Fibroblast of lung (primary cell): ENCODE results near the gene SPNS3.

ENCODE experiments used
- CTCF ChIP-seq, 2 donors: IDR thresholded peaks in 1 of 2; conservative IDR thresholded peaks in 1 of 2; 1 replicate in 1 of 2; 2 replicates in 1 of 2; pipeline ENCODE4 v1.5.1; 2011 to 2012; ENCODE audit warnings: low read length in 2 of 2, control low read depth in 1 of 2, inconsistent platforms in 1 of 2, low read depth in 1 of 2, mild to moderate bottlenecking in 1 of 2
- EZH2 ChIP-seq: IDR thresholded peaks from 2 replicates; pipeline ENCODE4 v1.5.1; 2012; ENCODE audit warnings: low read length, control low read depth, mild to moderate bottlenecking; ENCODE audit errors: missing control alignments

DNA sequence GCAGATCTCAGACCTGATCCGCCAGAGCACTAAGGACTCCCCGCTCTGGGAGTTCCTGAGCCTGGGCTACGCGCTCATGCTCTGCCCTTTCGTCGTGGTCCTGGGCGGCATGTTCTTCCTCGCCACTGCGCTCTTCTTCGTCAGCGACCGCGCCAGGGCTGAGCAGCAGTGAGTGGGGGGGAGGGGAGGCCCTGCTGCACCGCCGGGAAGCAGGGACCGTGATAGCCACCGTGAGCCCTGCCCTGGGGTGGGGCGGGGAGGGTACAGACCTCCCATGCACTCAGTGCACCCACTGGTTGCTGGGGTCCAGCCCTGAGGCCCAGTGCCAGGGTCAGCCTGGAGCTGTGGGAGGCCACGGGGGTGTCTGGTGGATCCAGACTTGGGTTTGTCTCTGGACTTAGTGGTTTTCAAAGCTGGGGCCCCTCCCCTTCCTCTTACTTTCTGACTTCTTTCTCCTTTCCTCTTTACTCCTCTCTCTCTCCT, 102.6 kb downstream of the SPNS3 start:
- TF ChIP-seq CTCF (conservative IDR thresholded peaks at IDR 0.05 in 1 of 2, IDR thresholded peaks at IDR 0.05 in 1 of 2; ENCODE audit: low read depth in 1 of 2, low read length in 2 of 2) (no peak), EZH2 (no peak)
